ENCODE results near the gene PCF11.
"Not testable (repeated sequence)": the region's sequence is repeated elsewhere in the genome, so short reads cannot be mapped to it uniquely, and the experiment has no call there.

Gene PCF11

DNA sequence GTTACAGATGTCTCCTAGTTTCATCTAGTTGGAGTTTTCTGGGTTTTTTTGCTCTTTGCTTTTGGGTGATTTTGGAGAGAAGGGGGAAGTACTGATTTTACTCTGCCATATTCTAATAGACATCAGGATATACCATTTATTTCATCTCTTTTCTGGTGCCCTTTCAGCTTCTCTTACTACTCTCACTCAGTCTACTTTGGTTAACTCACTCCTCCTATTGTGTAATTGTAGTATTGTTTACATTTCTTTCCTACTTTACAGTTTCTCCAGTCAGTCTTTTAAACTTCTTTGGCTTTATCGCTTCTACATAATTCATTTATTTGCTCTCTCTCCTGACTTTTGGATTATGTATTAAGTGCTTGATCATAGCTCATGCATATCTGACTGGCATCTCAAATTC is 43.1 kb downstream of the PCF11 start:
- H3K4me3 ChIP-seq (ENCODE audit: low read depth, low read length), result no peak overlapping the region
- DNase-seq (ENCODE audit: low read depth), result no peak
- TF ChIP-seq, protein P1, sequence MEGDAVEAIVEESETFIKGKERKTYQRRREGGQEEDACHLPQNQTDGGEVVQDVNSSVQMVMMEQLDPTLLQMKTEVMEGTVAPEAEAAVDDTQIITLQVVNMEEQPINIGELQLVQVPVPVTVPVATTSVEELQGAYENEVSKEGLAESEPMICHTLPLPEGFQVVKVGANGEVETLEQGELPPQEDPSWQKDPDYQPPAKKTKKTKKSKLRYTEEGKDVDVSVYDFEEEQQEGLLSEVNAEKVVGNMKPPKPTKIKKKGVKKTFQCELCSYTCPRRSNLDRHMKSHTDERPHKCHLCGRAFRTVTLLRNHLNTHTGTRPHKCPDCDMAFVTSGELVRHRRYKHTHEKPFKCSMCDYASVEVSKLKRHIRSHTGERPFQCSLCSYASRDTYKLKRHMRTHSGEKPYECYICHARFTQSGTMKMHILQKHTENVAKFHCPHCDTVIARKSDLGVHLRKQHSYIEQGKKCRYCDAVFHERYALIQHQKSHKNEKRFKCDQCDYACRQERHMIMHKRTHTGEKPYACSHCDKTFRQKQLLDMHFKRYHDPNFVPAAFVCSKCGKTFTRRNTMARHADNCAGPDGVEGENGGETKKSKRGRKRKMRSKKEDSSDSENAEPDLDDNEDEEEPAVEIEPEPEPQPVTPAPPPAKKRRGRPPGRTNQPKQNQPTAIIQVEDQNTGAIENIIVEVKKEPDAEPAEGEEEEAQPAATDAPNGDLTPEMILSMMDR (IDR thresholded peaks at IDR 0.05; ENCODE audit: insufficient read depth, low read depth, low read length, missing control alignments), result no peak

DNA sequence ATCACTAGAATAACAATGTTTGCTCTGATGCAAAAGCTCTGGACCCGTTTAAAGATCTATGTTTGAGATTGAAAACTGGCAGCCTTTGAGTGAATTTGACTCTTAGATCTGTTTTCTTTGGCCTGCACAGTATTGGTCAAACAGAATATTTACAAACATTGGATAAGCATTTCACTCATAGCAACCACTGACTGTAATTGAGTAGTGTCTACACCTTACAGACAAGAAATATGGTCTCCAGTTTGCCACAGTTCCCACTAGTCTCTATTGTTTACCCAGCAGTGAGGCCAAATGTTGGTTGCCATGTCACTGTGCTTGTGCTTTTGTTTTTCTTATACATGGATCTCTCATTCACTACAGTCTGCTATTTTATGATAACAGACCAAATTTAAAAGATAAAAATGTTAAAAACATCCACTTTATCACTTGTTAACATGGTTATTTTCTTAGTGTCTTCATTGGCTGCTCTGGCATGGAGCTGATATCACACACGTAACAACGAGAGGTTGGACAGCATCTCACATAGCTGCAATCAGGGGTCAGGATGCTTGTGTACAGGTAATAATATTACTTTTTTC is 48.8 kb downstream of the PCF11 start:
- TF ChIP-seq, protein P1 (IDR thresholded peaks at IDR 0.05; ENCODE audit: insufficient read depth, low read depth, low read length, missing control alignments), result no peak
- no peak overlapping the region for H3K4me3 ChIP-seq (ENCODE audit: low read depth, low read length)
- DNase-seq (ENCODE audit: low read depth), result no peak

DNA sequence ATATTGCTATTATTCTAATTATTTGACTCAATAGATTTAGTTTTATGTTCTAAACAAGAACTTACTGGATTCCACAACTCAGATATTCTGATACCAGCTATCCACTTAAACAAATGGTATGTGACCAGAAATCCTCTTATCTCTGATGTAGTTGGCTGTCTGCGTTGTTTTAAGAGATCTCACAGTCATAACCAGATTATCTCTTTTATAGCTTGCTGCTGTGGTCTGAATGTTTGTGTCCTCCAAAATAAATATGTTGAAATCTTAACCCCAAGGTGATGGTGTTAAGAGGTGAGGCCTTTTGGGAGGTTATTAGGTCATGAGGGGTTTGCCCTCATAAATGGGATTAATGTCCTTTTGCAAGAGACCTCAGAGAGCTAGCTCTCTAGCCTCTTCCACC is 49.3 kb downstream of the PCF11 start:
- no peak for DNase-seq (ENCODE audit: low read depth)
- no peak overlapping the region for H3K4me3 ChIP-seq (ENCODE audit: low read depth, low read length)
- TF ChIP-seq, protein P1 (IDR thresholded peaks at IDR 0.05; ENCODE audit: insufficient read depth, low read depth, low read length, missing control alignments), result no peak

DNA sequence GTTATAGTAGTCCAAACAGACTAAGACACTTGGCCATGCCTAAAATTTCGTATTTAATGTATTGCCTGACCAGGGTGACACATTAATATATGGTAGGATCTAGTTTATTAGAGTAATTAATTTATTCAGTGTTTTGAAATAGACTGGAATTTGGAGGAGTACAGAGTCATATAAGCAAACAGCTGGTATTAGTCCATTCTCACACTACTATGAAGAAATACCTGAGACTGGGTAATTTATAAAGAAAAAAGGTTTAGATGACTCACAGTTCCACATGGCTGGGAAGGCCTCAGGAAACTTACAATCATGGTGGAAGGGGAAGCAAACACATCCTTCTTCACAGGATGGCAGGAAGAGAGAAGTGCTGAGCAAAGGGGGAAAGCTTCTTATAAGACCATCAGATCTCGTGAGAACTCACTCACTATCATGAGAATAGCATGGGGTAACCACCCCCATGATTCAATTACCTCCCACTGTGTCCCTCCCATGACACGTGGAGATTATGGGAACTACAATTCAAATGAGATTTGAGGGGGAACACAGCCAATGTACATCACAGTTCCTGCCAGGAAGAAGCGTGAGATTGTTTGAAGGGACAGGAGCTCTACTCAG is 49.9 kb downstream of the PCF11 start:
- not testable (repeated sequence) for DNase-seq (ENCODE audit: low read depth); H3K4me3 ChIP-seq (ENCODE audit: low read depth, low read length)

DNA sequence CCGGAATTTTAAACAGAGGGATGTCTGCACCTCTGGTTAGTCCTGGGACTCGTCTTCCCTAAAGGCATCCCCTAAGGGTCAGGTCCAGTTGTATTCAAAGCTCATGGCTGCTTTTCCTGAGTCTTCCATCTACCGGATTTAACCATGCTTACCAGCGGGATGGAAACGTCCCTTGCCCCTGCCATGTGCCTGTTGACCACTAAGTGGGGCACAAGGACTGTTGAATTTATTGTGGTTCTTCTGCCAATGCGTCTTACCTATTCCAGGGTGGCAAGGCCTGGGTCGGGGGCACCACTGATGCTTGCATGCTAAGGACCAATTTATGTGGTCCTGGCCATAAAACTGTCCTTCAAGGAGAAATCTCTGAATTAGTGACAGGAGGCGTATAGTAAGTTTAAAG is 62.2 kb downstream of the PCF11 start:
- TF ChIP-seq, protein P1 (IDR thresholded peaks at IDR 0.05; ENCODE audit: insufficient read depth, low read depth, low read length, missing control alignments), result peak; percentile 10
- H3K4me3 ChIP-seq (ENCODE audit: low read depth, low read length), result no peak overlapping the region
- peak; percentile 5 for DNase-seq (ENCODE audit: low read depth)

DNA sequence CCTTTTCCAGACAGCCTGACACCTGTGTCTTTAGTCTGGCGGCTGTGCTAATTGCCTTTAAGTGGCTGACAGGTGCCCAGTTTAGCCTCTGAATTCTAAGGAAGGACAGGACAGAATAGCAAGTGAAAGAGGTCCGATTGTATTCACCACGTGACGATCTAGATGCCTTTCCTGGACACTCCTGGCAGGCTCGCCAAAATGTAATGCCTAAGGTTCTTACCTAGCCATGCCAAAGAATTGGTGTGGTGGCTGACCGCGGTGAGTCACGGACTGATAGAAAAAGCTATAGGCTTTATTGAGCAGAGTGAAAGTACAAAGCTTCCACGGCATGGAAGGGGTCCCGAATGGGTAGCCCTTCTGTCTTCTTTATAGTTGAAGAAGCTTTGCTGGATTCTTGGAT is 63.3 kb downstream of the PCF11 start:
- DNase-seq (ENCODE audit: low read depth), result no peak
- H3K4me3 ChIP-seq (ENCODE audit: low read depth, low read length), result no peak overlapping the region

DNA sequence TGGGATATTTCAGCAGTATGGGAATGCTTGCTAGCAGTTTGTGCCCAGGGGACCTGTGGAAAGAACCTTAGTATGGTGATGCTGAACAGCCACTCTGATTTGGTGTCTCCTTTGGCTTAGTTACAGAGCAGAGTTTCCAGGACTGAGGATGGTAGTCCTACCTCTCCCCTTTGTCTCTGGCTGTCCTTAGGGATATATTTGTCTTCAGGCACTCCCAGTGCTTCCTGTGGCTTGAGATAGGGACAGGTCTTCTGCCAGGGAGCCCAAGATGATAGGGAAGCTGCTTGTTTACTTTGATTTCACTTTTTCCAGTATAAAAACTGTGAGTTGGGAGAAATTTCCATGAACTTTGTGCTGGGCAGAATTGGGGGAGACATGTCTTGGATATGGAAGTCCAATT is 64.8 kb downstream of the PCF11 start:
- no peak overlapping the region for H3K4me3 ChIP-seq (ENCODE audit: low read depth, low read length)
- no peak for DNase-seq (ENCODE audit: low read depth)
- TF ChIP-seq, protein P1 (IDR thresholded peaks at IDR 0.05; ENCODE audit: insufficient read depth, low read depth, low read length, missing control alignments), result no peak

More for the DNA sequence above, 63.3 kb downstream of the PCF11 start:
- TF ChIP-seq, protein P1 (IDR thresholded peaks at IDR 0.05; ENCODE audit: insufficient read depth, low read depth, low read length, missing control alignments), result no peak

Measured in GM12865 (cell line).